Natural killer cell (primary cell): Measurements from ENCODE around the gene HRG. TPM values are rescaled to one million over a fixed set of nuclear protein-coding genes. Genes with fewer than 3 reads are reported as not detected.

ENCODE experiments used
- ATAC-seq, 3 donors: fragments of 150-1000 bp in 2 of 3; fragments of 200-7000 bp in 1 of 3; cut with Tn5 transposase; 1 replicate in 1 of 3; 2 replicates in 2 of 3; pipeline ENCODE4 v1.10.0; 2021; ENCODE audit warnings: mild to moderate bottlenecking in 2 of 3, moderate library complexity in 2 of 3
- DNase-seq, 2 donors: peaks; one replicate each; pipeline versions ENCODE4 v3.0.0 to v3.0.0-alpha.2; 2013 to 2021; ENCODE audit warnings: mixed read lengths in 1 of 2
- H3K27ac ChIP-seq: one replicate; pipeline ENCODE4 v1.5.1; 2013; ENCODE audit warnings: mild to moderate bottlenecking, low read length
- H3K27me3 ChIP-seq: one replicate; pipeline ENCODE4 v1.6.1; 2013; ENCODE audit warnings: low read length; ENCODE audit not compliant: control insufficient read depth, insufficient read depth
- H3K36me3 ChIP-seq: one replicate; pipeline ENCODE4 v1.6.1; 2013; ENCODE audit warnings: low read length; ENCODE audit not compliant: control insufficient read depth, insufficient read depth
- H3K4me1 ChIP-seq: one replicate; pipeline ENCODE4 v1.6.1; 2013; ENCODE audit warnings: low read length; ENCODE audit not compliant: control insufficient read depth, insufficient read depth
- H3K4me3 ChIP-seq: one replicate; pipeline ENCODE4 v1.5.1; 2013; ENCODE audit warnings: low read length
- H3K9me3 ChIP-seq: one replicate; pipeline ENCODE4 v1.6.1; 2013; ENCODE audit warnings: low read length; ENCODE audit not compliant: control insufficient read depth, insufficient read depth
- H3K27ac Mint-ChIP-seq, 2 donors: one replicate each; pipeline ENCODE4 v1.8.0; 2022; ENCODE audit warnings: mild to moderate bottlenecking in 2 of 2, mixed read lengths in 2 of 2, moderate library complexity in 1 of 2
- H3K27me3 Mint-ChIP-seq, 2 donors: one replicate each; pipeline ENCODE4 v1.8.0; 2022; ENCODE audit warnings: low read depth in 2 of 2, mixed read lengths in 2 of 2
- H3K36me3 Mint-ChIP-seq: one replicate; pipeline ENCODE4 v1.8.0; 2022; ENCODE audit warnings: mixed read lengths
- H3K4me1 Mint-ChIP-seq, 2 donors: one replicate each; pipeline ENCODE4 v1.8.0; 2022; ENCODE audit warnings: mixed read lengths in 2 of 2
- H3K4me3 Mint-ChIP-seq: one replicate; pipeline ENCODE4 v1.8.0; 2022; ENCODE audit warnings: mild to moderate bottlenecking, moderate library complexity, mixed read lengths
- H3K9me3 Mint-ChIP-seq, 2 donors: one replicate each; pipeline ENCODE4 v1.8.0; 2022; ENCODE audit warnings: mixed read lengths in 2 of 2
- CTCF ChIP-seq: fragments of 200-600 bp; IDR thresholded peaks from one replicate; pipeline ENCODE4 v1.8.0; 2022; ENCODE audit warnings: antibody characterized with exemption
- WGBS: methylation state at CpG from one replicate; pipeline ENCODE4 v1.1.7; 2013; ENCODE audit warnings: missing lambda C conversion rate; ENCODE audit not compliant: insufficient coverage; 5-methylcytosine and 5-hydroxymethylcytosine counted together
- intact Hi-C: fragments of 100-400 bp; cut with micrococcal nuclease; formaldehyde crosslinking; loops from one replicate; pipeline ENCODE4 v1.14.2; 2022
- total RNA-seq, 4 donors: library from RNA; stranded (reverse); fragments of 120-200 nt in 1 of 4; gene quantifications; one replicate each; pipeline versions ENCODE4 v1.2.3 to v1.2.4, GENCODE V29; 2013 to 2022

The HRG gene
- total RNA-seq, 3 donors from 2014 or later (not counting 1 experiment from before 2014, with no cell fraction given), result not detected

GRCh38 chr3:186669378-186670084, 3.7 kb downstream of the HRG start:
- ATAC-seq (no peak), DNase-seq (no peak)
- Histone ChIP-seq H3K9me3 (no peaks in the 10 kb centered on the region), H3K27me3 (no peaks in the 10 kb centered on the region), H3K36me3 (no peaks in the 10 kb centered on the region), H3K4me3 (no peak overlapping the region), H3K4me1 (no peaks in the 10 kb centered on the region), H3K27ac (no peak overlapping the region)
- 85% methylated on average over 2 of the region's 2 CpGs for WGBS
- Mint-ChIP-seq H3K9me3 (no peaks in the 10 kb centered on the region), H3K4me1 (no peaks in the 10 kb centered on the region), H3K4me3 (no peak overlapping the region), H3K27ac (no peak overlapping the region), H3K27me3 (peaks cover 27 to 56% of the 10 kb centered on the region in 2 donors), H3K36me3 (no peaks in the 10 kb centered on the region)
- intact Hi-C loops, result no loop called here
- no peak for TF ChIP-seq CTCF

GRCh38 chr3:186670155-186670554, 4.3 kb downstream of the HRG start:
- Histone ChIP-seq H3K4me3 (no peak overlapping the region), H3K4me1 (no peaks in the 10 kb centered on the region), H3K27me3 (no peaks in the 10 kb centered on the region), H3K9me3 (no peaks in the 10 kb centered on the region), H3K36me3 (no peaks in the 10 kb centered on the region), H3K27ac (no peak overlapping the region)
- Mint-ChIP-seq H3K4me1 (no peaks in the 10 kb centered on the region), H3K27me3 (peaks cover 30 to 61% of the 10 kb centered on the region in 2 donors), H3K4me3 (no peak overlapping the region), H3K27ac (no peak overlapping the region), H3K36me3 (no peaks in the 10 kb centered on the region), H3K9me3 (no peaks in the 10 kb centered on the region)
- intact Hi-C loops, result no loop called here
- TF ChIP-seq CTCF, result no peak
- DNase-seq (no peak), ATAC-seq (no peak)

- Histone ChIP-seq H3K4me3 (no peak overlapping the region), H3K4me1 (no peaks in the 10 kb centered on the region), H3K27ac (no peak overlapping the region), H3K36me3 (no peaks in the 10 kb centered on the region), H3K9me3 (no peaks in the 10 kb centered on the region), H3K27me3 (no peaks in the 10 kb centered on the region)
- H3K36me3 Mint-ChIP-seq, result no peaks in the 10 kb centered on the region
- DNase-seq, result no peak
- no peak for ATAC-seq
- H3K4me3 Mint-ChIP-seq, result no peak overlapping the region
- H3K9me3 Mint-ChIP-seq, result no peaks in the 10 kb centered on the region
- 88% methylated on average over 1 of the region's 3 CpGs for whole genome bisulfite sequencing
- intact Hi-C loops, result no loop called here
- H3K4me1 Mint-ChIP-seq, result no peaks in the 10 kb centered on the region
- H3K27me3 Mint-ChIP-seq, result peaks cover 32 to 63% of the 10 kb centered on the region in 2 donors
- no peak for TF ChIP-seq CTCF
- H3K27ac Mint-ChIP-seq, result no peak overlapping the region
These were observed 5.2 kb downstream of the HRG start for GRCh38 chr3:186671051-186671450.

GRCh38 chr3:186678604-186679003, 12.8 kb downstream of the HRG start:
- Mint-ChIP-seq H3K4me1 (no peaks in the 10 kb centered on the region), H3K4me3 (no peak overlapping the region), H3K9me3 (peaks cover 0 to 2% of the 10 kb centered on the region in 2 donors), H3K27ac (no peak overlapping the region), H3K27me3 (peaks cover 55 to 91% of the 10 kb centered on the region in 2 donors), H3K36me3 (no peaks in the 10 kb centered on the region)
- no peak for TF ChIP-seq CTCF
- Histone ChIP-seq H3K36me3 (no peaks in the 10 kb centered on the region), H3K4me1 (peaks cover 1% of the 10 kb centered on the region), H3K4me3 (no peak overlapping the region), H3K9me3 (no peaks in the 10 kb centered on the region), H3K27me3 (no peaks in the 10 kb centered on the region), H3K27ac (no peak overlapping the region)
- no peak for DNase-seq
- intact Hi-C loops, result no loop called here
- ATAC-seq, result no peak
